ENCODE results near the gene PSMB3. TPM values are rescaled to one million over a fixed set of nuclear protein-coding genes. Genes with fewer than 3 reads are reported as not detected.

PSMB3 gene
- total RNA-seq, 2 experiments from 2014 or later = 231 to 348 TPM

DNA sequence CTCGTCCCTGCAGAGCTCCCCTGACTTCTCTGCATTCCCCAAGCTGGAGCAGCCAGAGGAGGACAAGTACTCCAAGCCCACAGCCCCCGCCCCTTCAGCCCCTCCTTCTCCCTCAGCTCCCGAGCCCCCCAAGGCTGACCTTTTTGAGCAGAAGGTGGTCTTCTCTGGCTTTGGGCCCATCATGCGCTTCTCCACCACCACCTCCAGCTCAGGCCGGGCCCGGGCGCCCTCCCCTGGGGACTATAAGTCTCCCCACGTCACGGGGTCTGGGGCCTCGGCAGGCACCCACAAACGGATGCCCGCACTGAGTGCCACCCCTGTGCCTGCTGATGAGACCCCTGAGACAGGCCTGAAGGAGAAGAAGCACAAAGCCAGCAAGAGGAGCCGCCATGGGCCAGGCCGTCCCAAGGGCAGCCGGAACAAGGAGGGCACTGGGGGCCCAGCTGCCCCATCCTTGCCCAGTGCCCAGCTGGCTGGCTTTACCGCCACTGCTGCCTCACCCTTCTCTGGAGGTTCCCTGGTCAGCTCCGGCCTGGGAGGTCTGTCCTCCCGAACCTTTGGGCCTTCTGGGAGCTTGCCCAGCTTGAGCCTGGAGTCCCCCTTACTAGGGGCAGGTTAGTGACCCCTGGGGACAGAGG, 36.1 kb upstream of the PSMB3 start:
- Histone ChIP-seq H3K9me3 (ENCODE audit: low read length) (no peaks in the 10 kb centered on the region), H2AFZ (ENCODE audit: low read length) (no peak overlapping the region), H3K4me3 (ENCODE audit: low read depth, low read length, poor library complexity, severe bottlenecking) (no peak overlapping the region), H3K79me2 (ENCODE audit: insufficient read depth, low read depth, low read length) (no peaks in the 10 kb centered on the region), H3K4me1 (ENCODE audit: insufficient read depth, low read length, poor library complexity, severe bottlenecking) (peaks cover 22% of the 10 kb centered on the region), H4K20me1 (ENCODE audit: insufficient read depth, low read length) (no peaks in the 10 kb centered on the region), H3K36me3 (ENCODE audit: insufficient read depth, low read length) (peaks cover 91% of the 10 kb centered on the region), H3K4me2 (ENCODE audit: low read length) (no peak overlapping the region), H3K9me2 (ENCODE audit: insufficient read depth, low read length) (no peaks in the 10 kb centered on the region), H3K27ac (ENCODE audit: low read depth, low read length, poor library complexity, severe bottlenecking) (no peak overlapping the region)
- no TSS peak for BruUV-seq (replicated peaks)
- intact Hi-C loops (cut with micrococcal nuclease; ENCODE audit: unreplicated experiment) = no loop called here
- DNase-seq (ENCODE audit: low spot score) = no peak
- TF ChIP-seq EZH2phosphoT487 (IDR thresholded peaks at IDR 0.05; ENCODE audit: borderline replicate concordance, low read depth, low read length) = no peak
- TF ChIP-seq, protein P1, sequence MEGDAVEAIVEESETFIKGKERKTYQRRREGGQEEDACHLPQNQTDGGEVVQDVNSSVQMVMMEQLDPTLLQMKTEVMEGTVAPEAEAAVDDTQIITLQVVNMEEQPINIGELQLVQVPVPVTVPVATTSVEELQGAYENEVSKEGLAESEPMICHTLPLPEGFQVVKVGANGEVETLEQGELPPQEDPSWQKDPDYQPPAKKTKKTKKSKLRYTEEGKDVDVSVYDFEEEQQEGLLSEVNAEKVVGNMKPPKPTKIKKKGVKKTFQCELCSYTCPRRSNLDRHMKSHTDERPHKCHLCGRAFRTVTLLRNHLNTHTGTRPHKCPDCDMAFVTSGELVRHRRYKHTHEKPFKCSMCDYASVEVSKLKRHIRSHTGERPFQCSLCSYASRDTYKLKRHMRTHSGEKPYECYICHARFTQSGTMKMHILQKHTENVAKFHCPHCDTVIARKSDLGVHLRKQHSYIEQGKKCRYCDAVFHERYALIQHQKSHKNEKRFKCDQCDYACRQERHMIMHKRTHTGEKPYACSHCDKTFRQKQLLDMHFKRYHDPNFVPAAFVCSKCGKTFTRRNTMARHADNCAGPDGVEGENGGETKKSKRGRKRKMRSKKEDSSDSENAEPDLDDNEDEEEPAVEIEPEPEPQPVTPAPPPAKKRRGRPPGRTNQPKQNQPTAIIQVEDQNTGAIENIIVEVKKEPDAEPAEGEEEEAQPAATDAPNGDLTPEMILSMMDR (conservative IDR thresholded peaks at IDR 0.05; ENCODE audit: low read length) = no peak
- POLR2A ChIA-PET = no interaction called here
- CTCF ChIA-PET (ENCODE audit: unreplicated experiment) = no interaction called here

DNA sequence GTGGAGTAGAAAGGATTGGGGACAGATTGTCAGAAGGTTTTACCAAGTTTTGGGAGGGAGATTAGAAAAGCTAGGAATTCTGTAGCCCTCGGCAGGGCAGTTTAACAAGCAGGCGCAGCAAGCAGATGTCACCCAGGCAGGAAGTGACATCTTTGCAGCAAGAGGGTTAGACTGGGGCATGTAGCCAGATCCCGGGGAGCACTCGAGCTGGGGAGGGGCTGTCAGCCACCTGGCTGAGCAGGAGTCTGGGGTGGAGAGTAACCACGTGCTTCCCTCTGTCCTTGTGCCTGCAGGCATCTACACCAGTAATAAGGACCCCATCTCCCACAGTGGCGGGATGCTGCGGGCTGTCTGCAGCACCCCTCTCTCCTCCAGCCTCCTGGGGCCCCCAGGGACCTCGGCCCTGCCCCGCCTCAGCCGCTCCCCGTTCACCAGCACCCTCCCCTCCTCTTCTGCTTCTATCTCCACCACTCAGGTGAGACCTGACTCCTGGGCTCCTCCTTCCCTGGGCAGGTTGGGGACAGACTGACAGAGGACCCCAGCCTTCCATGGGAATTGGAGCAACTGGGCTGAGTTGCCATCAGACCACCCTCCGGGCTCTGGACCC, 35.3 kb upstream of the PSMB3 start:
- no peaks in the 10 kb centered on the region for H3K9me2 ChIP-seq (ENCODE audit: insufficient read depth, low read length)
- H3K79me2 ChIP-seq (ENCODE audit: insufficient read depth, low read depth, low read length) = no peaks in the 10 kb centered on the region
- H2AFZ ChIP-seq (ENCODE audit: low read length) = no peak overlapping the region
- H3K4me2 ChIP-seq (ENCODE audit: low read length) = no peak overlapping the region
- intact Hi-C loops (cut with micrococcal nuclease; ENCODE audit: unreplicated experiment) = no loop called here
- no TSS peak for BruUV-seq (replicated peaks)
- no peaks in the 10 kb centered on the region for H4K20me1 ChIP-seq (ENCODE audit: insufficient read depth, low read length)
- no peak for DNase-seq (ENCODE audit: low spot score)
- CTCF ChIA-PET (ENCODE audit: unreplicated experiment) = no interaction called here
- peaks cover 28% of the 10 kb centered on the region for H3K4me1 ChIP-seq (ENCODE audit: insufficient read depth, low read length, poor library complexity, severe bottlenecking)
- no peaks in the 10 kb centered on the region for H3K9me3 ChIP-seq (ENCODE audit: low read length)
- H3K36me3 ChIP-seq (ENCODE audit: insufficient read depth, low read length) = peaks cover 91% of the 10 kb centered on the region
- POLR2A ChIA-PET = no interaction called here
- TF ChIP-seq, protein P1 (conservative IDR thresholded peaks at IDR 0.05; ENCODE audit: low read length) = no peak
- no peak for TF ChIP-seq EZH2phosphoT487 (IDR thresholded peaks at IDR 0.05; ENCODE audit: borderline replicate concordance, low read depth, low read length)
- H3K4me3 ChIP-seq (ENCODE audit: low read depth, low read length, poor library complexity, severe bottlenecking) = no peak overlapping the region
- H3K27ac ChIP-seq (ENCODE audit: low read depth, low read length, poor library complexity, severe bottlenecking) = no peak overlapping the region

DNA sequence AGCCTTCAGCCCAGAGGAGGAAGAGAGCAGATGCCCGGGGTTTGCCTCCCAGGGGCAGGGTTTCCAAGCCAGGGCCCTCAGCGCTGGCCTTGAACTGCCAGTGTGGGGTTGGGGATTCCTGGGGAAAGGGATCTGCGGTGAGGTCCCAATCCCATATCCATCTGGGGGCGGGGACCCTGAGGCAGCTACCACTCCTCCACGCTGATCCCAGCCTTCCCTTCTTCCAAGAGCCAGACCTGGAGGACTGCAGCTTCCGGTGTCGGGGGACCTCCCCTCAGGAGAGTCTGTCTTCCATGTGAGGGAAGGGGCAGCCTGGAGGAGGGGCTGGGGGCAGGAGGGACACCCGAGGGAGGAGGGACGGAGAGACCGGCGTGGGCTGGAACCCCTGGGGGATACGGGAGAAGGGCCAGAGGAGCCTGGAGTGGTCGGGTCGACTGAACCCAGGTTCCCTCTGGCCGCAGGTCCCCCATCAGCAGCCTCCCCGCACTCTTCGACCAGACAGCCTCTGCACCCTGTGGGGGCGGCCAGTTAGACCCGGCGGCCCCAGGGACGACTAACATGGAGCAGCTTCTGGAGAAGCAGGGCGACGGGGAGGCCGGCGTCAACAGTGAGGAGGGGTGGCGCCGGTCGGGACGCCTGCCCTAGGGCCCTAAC, 33.1 kb upstream of the PSMB3 start:
- Histone ChIP-seq H3K27ac (ENCODE audit: low read depth, low read length, poor library complexity, severe bottlenecking) (no peak overlapping the region), H3K4me1 (ENCODE audit: insufficient read depth, low read length, poor library complexity, severe bottlenecking) (peaks cover 28% of the 10 kb centered on the region), H3K9me3 (ENCODE audit: low read length) (no peaks in the 10 kb centered on the region), H3K4me2 (ENCODE audit: low read length) (no peak overlapping the region), H3K4me3 (ENCODE audit: low read depth, low read length, poor library complexity, severe bottlenecking) (no peak overlapping the region), H4K20me1 (ENCODE audit: insufficient read depth, low read length) (no peaks in the 10 kb centered on the region), H3K9me2 (ENCODE audit: insufficient read depth, low read length) (no peaks in the 10 kb centered on the region), H3K79me2 (ENCODE audit: insufficient read depth, low read depth, low read length) (no peaks in the 10 kb centered on the region), H2AFZ (ENCODE audit: low read length) (no peak overlapping the region), H3K36me3 (ENCODE audit: insufficient read depth, low read length) (peaks cover 84% of the 10 kb centered on the region)
- BruUV-seq (replicated peaks) = no TSS peak
- ChIA-PET CTCF (ENCODE audit: unreplicated experiment) (no interaction called here), POLR2A (interaction anchor here (0.5 to 0.9 kb wide), 3 partner anchors 12 to 64 kb away, joined by 3 to 6 read pairs (median 3); partner anchors contain the start of gene MLLT6)
- TF ChIP-seq EZH2phosphoT487 (IDR thresholded peaks at IDR 0.05; ENCODE audit: borderline replicate concordance, low read depth, low read length) = no peak
- TF ChIP-seq, protein P1 (conservative IDR thresholded peaks at IDR 0.05; ENCODE audit: low read length) = no peak
- intact Hi-C loops (cut with micrococcal nuclease; ENCODE audit: unreplicated experiment) = no loop called here
- DNase-seq (ENCODE audit: low spot score) = no peak
